Astrocyte (in vitro differentiated cells and primary cell): ENCODE measurements around the gene PCBD2.

Experiments used
- CTCF ChIP-seq: IDR thresholded peaks from 2 replicates; pipeline ENCODE4 v1.5.1; 2011; ENCODE audit warnings: low read depth, mild to moderate bottlenecking, inconsistent platforms, low read length, moderate library complexity; ENCODE audit not compliant: insufficient read depth
- EZH2 ChIP-seq: IDR thresholded peaks from 2 replicates; pipeline ENCODE4 v1.6.1; 2012; ENCODE audit warnings: mild to moderate bottlenecking, low read length, inconsistent platforms; ENCODE audit not compliant: insufficient read depth

GRCh38 chr5:134873494-134873893 is 31.4 kb upstream of the PCBD2 start:
- TF ChIP-seq EZH2 (no peak), CTCF (no peak)
